ENCODE measurements around the gene SULF2. TPM values are rescaled to one million over a fixed set of nuclear protein-coding genes. Genes with fewer than 3 reads are reported as not detected.
A peak's percentile ranks its signal among the peaks of the same experiment; 100 is the strongest.

SULF2 gene
- total RNA-seq, 1 donor from 2014 or later: 52.8 TPM

DNA sequence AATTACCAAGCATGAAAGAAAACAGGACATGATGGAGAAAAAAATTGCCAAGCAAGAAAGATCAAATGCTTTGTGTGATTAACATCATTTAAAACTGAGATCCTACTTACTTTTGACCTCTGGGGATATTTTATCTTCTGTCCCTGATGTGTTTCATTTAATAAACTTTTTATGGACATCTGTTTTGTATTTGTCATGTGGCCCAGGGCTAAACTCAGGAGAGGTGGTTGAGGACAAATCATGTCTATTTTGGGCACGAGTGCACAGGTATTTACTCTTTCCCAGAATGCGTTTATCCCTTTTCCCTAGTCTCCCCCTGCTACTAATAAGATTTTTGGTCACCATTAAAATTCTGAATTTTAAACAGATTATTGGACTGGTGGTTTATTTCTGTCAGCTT is 155.4 kb downstream of the SULF2 start:
- Histone ChIP-seq H3K27ac (no peak overlapping the region), H3K4me3 (no peak overlapping the region), H3K36me3 (peaks cover 77% of the 10 kb centered on the region), H3K4me1 (no peaks in the 10 kb centered on the region), H3K9me3 (no peaks in the 10 kb centered on the region), H3K27me3 (no peaks in the 10 kb centered on the region)
- DNase-seq (no peak), ATAC-seq (no peak)
- intact Hi-C loops (cut with DNase I): no loop called here
- TF ChIP-seq CTCF (IDR thresholded peaks at IDR 0.05): no peak

DNA sequence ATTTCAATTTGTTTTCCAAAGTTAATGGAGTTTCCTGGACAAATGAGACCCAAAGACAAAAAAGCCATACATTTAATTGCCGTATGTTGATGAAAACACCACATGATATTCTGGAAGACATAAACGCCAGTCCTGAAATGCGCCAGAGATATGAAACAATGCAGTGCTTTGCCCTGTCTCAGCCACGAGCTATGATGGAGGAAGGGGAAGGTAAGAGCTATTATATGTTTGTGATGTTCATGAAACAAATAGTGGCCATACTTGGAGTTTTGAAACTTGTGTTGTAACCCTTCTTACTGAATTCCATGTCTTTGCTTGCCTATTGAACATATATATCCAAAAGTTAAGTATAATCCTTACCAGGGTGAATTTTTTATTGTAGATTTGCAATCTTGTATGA is 157.7 kb downstream of the SULF2 start:
- no peaks in the 10 kb centered on the region for H3K4me1 ChIP-seq
- no peak for DNase-seq
- no peaks in the 10 kb centered on the region for H3K9me3 ChIP-seq
- intact Hi-C loops (cut with DNase I): no loop called here
- H3K27ac ChIP-seq: no peak overlapping the region
- no peak for TF ChIP-seq CTCF (IDR thresholded peaks at IDR 0.05)
- H3K4me3 ChIP-seq: no peak overlapping the region
- H3K27me3 ChIP-seq: no peaks in the 10 kb centered on the region
- H3K36me3 ChIP-seq: peaks cover 81% of the 10 kb centered on the region
- ATAC-seq: no peak

- ATAC-seq: no peak
- no peak for TF ChIP-seq CTCF (IDR thresholded peaks at IDR 0.05)
- intact Hi-C loops (cut with DNase I): no loop called here
Measured at GRCh38 chr20:47623206-47623605, 162.1 kb downstream of the SULF2 start.

DNA sequence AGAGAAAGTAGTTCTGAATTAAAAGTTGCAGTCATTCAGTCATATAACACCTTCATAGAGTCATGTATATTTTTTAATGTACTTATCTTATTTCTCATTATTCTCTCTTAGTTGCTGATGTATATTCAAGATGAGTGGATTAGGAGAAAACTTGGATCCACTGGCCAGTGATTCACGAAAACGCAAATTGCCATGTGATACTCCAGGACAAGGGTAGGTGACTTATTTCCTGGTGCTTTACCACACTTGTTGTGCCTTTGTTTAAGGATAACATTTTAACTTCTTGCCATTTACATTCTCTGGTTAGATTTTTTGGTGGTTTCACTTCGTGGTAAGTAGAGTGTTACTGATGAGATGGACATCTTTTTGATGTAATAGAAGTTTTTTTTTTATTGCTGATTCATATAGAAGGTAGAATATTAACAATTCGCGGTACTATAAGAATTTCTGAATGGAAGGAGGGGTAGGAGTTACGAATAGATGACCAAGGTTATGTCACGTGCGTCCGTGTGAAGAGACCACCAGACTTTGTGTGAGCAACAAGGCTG is 163.1 kb downstream of the SULF2 start:
- Histone ChIP-seq H3K4me3 (no peak overlapping the region), H3K4me1 (peaks cover 4% of the 10 kb centered on the region), H3K36me3 (peaks cover 43% of the 10 kb centered on the region), H3K27me3 (no peaks in the 10 kb centered on the region), H3K27ac (no peak overlapping the region), H3K9me3 (no peaks in the 10 kb centered on the region)
- no peak for TF ChIP-seq CTCF (IDR thresholded peaks at IDR 0.05)
- no peak for DNase-seq
- intact Hi-C loops (cut with DNase I): no loop called here
- ATAC-seq: no peak

More at GRCh38 chr20:47623206-47623605, 162.1 kb downstream of the SULF2 start:
- no peak for DNase-seq
- Histone ChIP-seq H3K9me3 (no peaks in the 10 kb centered on the region), H3K27ac (no peak overlapping the region), H3K36me3 (peaks cover 53% of the 10 kb centered on the region), H3K4me3 (no peak overlapping the region), H3K4me1 (peaks cover 4% of the 10 kb centered on the region), H3K27me3 (no peaks in the 10 kb centered on the region)

GRCh38 chr20:47620808-47621805 is 164.2 kb downstream of the SULF2 start:
- DNase-seq: no peak
- no peaks in the 10 kb centered on the region for H3K9me3 ChIP-seq
- no peak overlapping the region for H3K27ac ChIP-seq
- ATAC-seq: peak; percentile 35
- H3K4me3 ChIP-seq: no peak overlapping the region
- H3K27me3 ChIP-seq: no peaks in the 10 kb centered on the region
- peaks cover 33% of the 10 kb centered on the region for H3K36me3 ChIP-seq
- intact Hi-C loops (cut with DNase I): no loop called here
- TF ChIP-seq CTCF (IDR thresholded peaks at IDR 0.05): peak; percentile 81
- peaks cover 4% of the 10 kb centered on the region for H3K4me1 ChIP-seq
